Stimulated activated naive B cell treated with anti-CD40 and anti-IgM and Interleukin-4, amounts not matched to agents 10 μg/mL and 1 μg/mL and 100 μg/mL, for 72 hours (primary cell): ENCODE measurements around the gene ACOXL.

Experiments used
- ATAC-seq, 2 donors: fragments of 150-1000 bp; cut with Tn5 transposase; replicated peaks; 2 replicates each; pipeline ENCODE4 v1.10.0; 2021; ENCODE audit warnings: moderate library complexity in 1 of 2
- DNase-seq: peaks from one replicate; pipeline ENCODE4 v3.0.0; 2021
- H3K27ac Mint-ChIP-seq: one replicate; pipeline ENCODE4 v1.8.0; 2022; ENCODE audit warnings: mild to moderate bottlenecking, mixed read lengths
- H3K27me3 Mint-ChIP-seq, 2 donors: one replicate each; pipeline ENCODE4 v1.8.0; 2022; ENCODE audit warnings: mixed read lengths in 2 of 2
- H3K36me3 Mint-ChIP-seq, 2 donors: one replicate each; pipeline ENCODE4 v1.8.0; 2022; ENCODE audit warnings: mixed read lengths in 2 of 2, mild to moderate bottlenecking in 1 of 2
- H3K4me1 Mint-ChIP-seq, 2 donors: one replicate each; pipeline ENCODE4 v1.8.0; 2022; ENCODE audit warnings: mixed read lengths in 2 of 2, mild to moderate bottlenecking in 1 of 2
- H3K4me3 Mint-ChIP-seq, 2 donors: one replicate each; pipeline ENCODE4 v1.8.0; 2022; ENCODE audit warnings: mild to moderate bottlenecking in 2 of 2, mixed read lengths in 2 of 2, moderate library complexity in 1 of 2
- H3K9me3 Mint-ChIP-seq, 2 donors: one replicate each; pipeline ENCODE4 v1.8.0; 2022; ENCODE audit warnings: mixed read lengths in 2 of 2, mild to moderate bottlenecking in 1 of 2

The ACOXL gene

GRCh38 chr2:111159641-111160040 lies 427.3 kb downstream of the ACOXL start:
- no peak overlapping the region for H3K4me3 Mint-ChIP-seq
- DNase-seq (no peak), ATAC-seq (no peak)
- peak overlapping the region; percentile 25 for H3K27ac Mint-ChIP-seq
- peaks cover 61 to 83% of the 10 kb centered on the region in 2 donors for H3K4me1 Mint-ChIP-seq
- H3K27me3 Mint-ChIP-seq, result no peaks in the 10 kb centered on the region
- no peaks in the 10 kb centered on the region for H3K9me3 Mint-ChIP-seq
- peaks cover 53 to 79% of the 10 kb centered on the region in 2 donors for H3K36me3 Mint-ChIP-seq

- ATAC-seq (no peak), DNase-seq (no peak)
- Mint-ChIP-seq H3K4me3 (no peak overlapping the region), H3K27me3 (no peaks in the 10 kb centered on the region), H3K36me3 (peaks cover 59 to 77% of the 10 kb centered on the region in 2 donors), H3K9me3 (no peaks in the 10 kb centered on the region), H3K27ac (no peak overlapping the region), H3K4me1 (peaks cover 54 to 72% of the 10 kb centered on the region in 2 donors)
Observed at GRCh38 chr2:111160758-111161157, 428.4 kb downstream of the ACOXL start.

GRCh38 chr2:111161971-111162370 lies 429.6 kb downstream of the ACOXL start:
- H3K4me3 Mint-ChIP-seq, result no peak overlapping the region
- peaks cover 42 to 60% of the 10 kb centered on the region in 2 donors for H3K4me1 Mint-ChIP-seq
- DNase-seq (no peak), ATAC-seq (no peak)
- no peaks in the 10 kb centered on the region for H3K9me3 Mint-ChIP-seq
- H3K27ac Mint-ChIP-seq, result peak overlapping the region; percentile 20
- H3K27me3 Mint-ChIP-seq, result no peaks in the 10 kb centered on the region
- H3K36me3 Mint-ChIP-seq, result peaks cover 59 to 66% of the 10 kb centered on the region in 2 donors

- Mint-ChIP-seq H3K9me3 (no peaks in the 10 kb centered on the region), H3K27ac (peak overlapping the region; percentile 42), H3K36me3 (peaks cover 59 to 67% of the 10 kb centered on the region in 2 donors), H3K4me3 (peak overlapping the region; percentile 4 to 23), H3K27me3 (no peaks in the 10 kb centered on the region), H3K4me1 (peaks cover 38 to 60% of the 10 kb centered on the region in 2 donors)
- no peak for DNase-seq
- peak; percentile 40 to 63 for ATAC-seq
Observed at GRCh38 chr2:111162718-111163331, 430.5 kb downstream of the ACOXL start.

- Mint-ChIP-seq H3K36me3 (peaks cover 50 to 64% of the 10 kb centered on the region in 2 donors), H3K27ac (no peak overlapping the region), H3K4me3 (no peak overlapping the region), H3K4me1 (peaks cover 34 to 60% of the 10 kb centered on the region in 2 donors), H3K27me3 (no peaks in the 10 kb centered on the region), H3K9me3 (no peaks in the 10 kb centered on the region)
- no peak for ATAC-seq
- no peak for DNase-seq
Observed at GRCh38 chr2:111164078-111164477, 431.7 kb downstream of the ACOXL start.

GRCh38 chr2:111165084-111165483 lies 432.7 kb downstream of the ACOXL start:
- peaks cover 43 to 58% of the 10 kb centered on the region in 2 donors for H3K36me3 Mint-ChIP-seq
- no peaks in the 10 kb centered on the region for H3K27me3 Mint-ChIP-seq
- ATAC-seq, result no peak
- H3K9me3 Mint-ChIP-seq, result no peaks in the 10 kb centered on the region
- peak overlapping the region; percentile 25 for H3K27ac Mint-ChIP-seq
- H3K4me1 Mint-ChIP-seq, result peaks cover 35 to 62% of the 10 kb centered on the region in 2 donors
- DNase-seq, result no peak
- H3K4me3 Mint-ChIP-seq, result no peak overlapping the region

- ATAC-seq (no peak), DNase-seq (no peak)
- H3K27me3 Mint-ChIP-seq, result peaks cover 0 to 1% of the 10 kb centered on the region in 2 donors
- H3K4me1 Mint-ChIP-seq, result peaks cover 29 to 55% of the 10 kb centered on the region in 2 donors
- H3K36me3 Mint-ChIP-seq, result peaks cover 36 to 50% of the 10 kb centered on the region in 2 donors
- H3K27ac Mint-ChIP-seq, result no peak overlapping the region
- no peak overlapping the region for H3K4me3 Mint-ChIP-seq
- H3K9me3 Mint-ChIP-seq, result no peaks in the 10 kb centered on the region
Observed at GRCh38 chr2:111166115-111166514, 433.7 kb downstream of the ACOXL start.

- ATAC-seq, result peak; percentile 24
- H3K9me3 Mint-ChIP-seq, result no peaks in the 10 kb centered on the region
- H3K36me3 Mint-ChIP-seq, result peaks cover 26 to 38% of the 10 kb centered on the region in 2 donors
- peaks cover 25 to 47% of the 10 kb centered on the region in 2 donors for H3K4me1 Mint-ChIP-seq
- no peak overlapping the region for H3K4me3 Mint-ChIP-seq
- H3K27me3 Mint-ChIP-seq, result peaks cover 0 to 5% of the 10 kb centered on the region in 2 donors
- no peak for DNase-seq
- H3K27ac Mint-ChIP-seq, result peak overlapping the region; percentile 47
Observed at GRCh38 chr2:111167076-111167862, 434.9 kb downstream of the ACOXL start.

- Mint-ChIP-seq H3K4me3 (no peak overlapping the region), H3K27me3 (peaks cover 0 to 5% of the 10 kb centered on the region in 2 donors), H3K9me3 (no peaks in the 10 kb centered on the region), H3K4me1 (peaks cover 21 to 42% of the 10 kb centered on the region in 2 donors), H3K27ac (no peak overlapping the region), H3K36me3 (peaks cover 20 to 33% of the 10 kb centered on the region in 2 donors)
- ATAC-seq (no peak), DNase-seq (no peak)
Observed at GRCh38 chr2:111167863-111168162, 435.4 kb downstream of the ACOXL start.
